Panc1 (cell line): ENCODE measurements around the gene WNT11.

Source experiments
- POLR2AphosphoS5 ChIP-seq: IDR thresholded peaks from 2 replicates; pipeline ENCODE4 v1.6.1; 2012; ENCODE audit warnings: mild to moderate bottlenecking, low read depth, low read length, moderate library complexity
- SIN3A ChIP-seq: IDR thresholded peaks from 2 replicates; pipeline ENCODE4 v1.6.1; 2012; ENCODE audit warnings: low read depth, mild to moderate bottlenecking, low read length, moderate library complexity, borderline replicate concordance; ENCODE audit not compliant: insufficient read depth
- TCF7L2 ChIP-seq: IDR thresholded peaks from 2 replicates; pipeline ENCODE4 v1.6.1; 2011; ENCODE audit warnings: mild to moderate bottlenecking, low read depth, low read length, inconsistent platforms
- TF ChIP-seq, protein P1 (sequence below), 2 experiments: IDR thresholded peaks; 2 replicates each; pipeline ENCODE4 v1.6.1; 2011 to 2012; ENCODE audit warnings: low read depth in 2 of 2, control low read depth in 1 of 2, low read length in 1 of 2, mild to moderate bottlenecking in 1 of 2, moderate library complexity in 1 of 2; ENCODE audit not compliant: insufficient read depth in 1 of 2
- TF ChIP-seq, protein P2 (sequence below): fragments of 450-650 bp; IDR thresholded peaks from 2 replicates; pipeline ENCODE4 v1.5.1; 2017; ENCODE audit warnings: mild to moderate bottlenecking

DNA sequence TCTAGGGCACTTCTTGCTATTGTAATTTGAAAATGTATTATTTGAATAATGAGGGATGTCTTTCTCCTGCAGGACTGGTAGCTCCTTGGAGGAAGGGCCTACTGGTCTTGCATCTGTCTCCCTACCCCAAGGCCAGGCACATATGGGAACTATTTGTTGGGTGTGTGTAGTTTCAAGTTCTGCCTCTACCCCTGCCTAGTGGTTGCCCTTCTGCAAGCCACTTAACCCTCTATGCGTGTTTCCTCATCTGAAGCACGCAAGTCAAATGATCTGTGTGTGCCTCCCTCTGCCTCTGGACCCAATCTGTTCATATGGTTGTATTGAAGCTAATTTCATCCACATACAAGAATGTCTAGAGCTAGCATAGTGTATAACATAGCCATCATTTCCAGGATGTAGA lies 67.0 kb downstream of the WNT11 start:
- TF ChIP-seq POLR2AphosphoS5: no peak
- TF ChIP-seq, protein P1, sequence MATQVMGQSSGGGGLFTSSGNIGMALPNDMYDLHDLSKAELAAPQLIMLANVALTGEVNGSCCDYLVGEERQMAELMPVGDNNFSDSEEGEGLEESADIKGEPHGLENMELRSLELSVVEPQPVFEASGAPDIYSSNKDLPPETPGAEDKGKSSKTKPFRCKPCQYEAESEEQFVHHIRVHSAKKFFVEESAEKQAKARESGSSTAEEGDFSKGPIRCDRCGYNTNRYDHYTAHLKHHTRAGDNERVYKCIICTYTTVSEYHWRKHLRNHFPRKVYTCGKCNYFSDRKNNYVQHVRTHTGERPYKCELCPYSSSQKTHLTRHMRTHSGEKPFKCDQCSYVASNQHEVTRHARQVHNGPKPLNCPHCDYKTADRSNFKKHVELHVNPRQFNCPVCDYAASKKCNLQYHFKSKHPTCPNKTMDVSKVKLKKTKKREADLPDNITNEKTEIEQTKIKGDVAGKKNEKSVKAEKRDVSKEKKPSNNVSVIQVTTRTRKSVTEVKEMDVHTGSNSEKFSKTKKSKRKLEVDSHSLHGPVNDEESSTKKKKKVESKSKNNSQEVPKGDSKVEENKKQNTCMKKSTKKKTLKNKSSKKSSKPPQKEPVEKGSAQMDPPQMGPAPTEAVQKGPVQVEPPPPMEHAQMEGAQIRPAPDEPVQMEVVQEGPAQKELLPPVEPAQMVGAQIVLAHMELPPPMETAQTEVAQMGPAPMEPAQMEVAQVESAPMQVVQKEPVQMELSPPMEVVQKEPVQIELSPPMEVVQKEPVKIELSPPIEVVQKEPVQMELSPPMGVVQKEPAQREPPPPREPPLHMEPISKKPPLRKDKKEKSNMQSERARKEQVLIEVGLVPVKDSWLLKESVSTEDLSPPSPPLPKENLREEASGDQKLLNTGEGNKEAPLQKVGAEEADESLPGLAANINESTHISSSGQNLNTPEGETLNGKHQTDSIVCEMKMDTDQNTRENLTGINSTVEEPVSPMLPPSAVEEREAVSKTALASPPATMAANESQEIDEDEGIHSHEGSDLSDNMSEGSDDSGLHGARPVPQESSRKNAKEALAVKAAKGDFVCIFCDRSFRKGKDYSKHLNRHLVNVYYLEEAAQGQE (IDR thresholded peaks at IDR 0.05; ENCODE audit: insufficient read depth in 1 of 2, low read depth in 2 of 2, low read length in 1 of 2): no peak
- TF ChIP-seq, protein P2, sequence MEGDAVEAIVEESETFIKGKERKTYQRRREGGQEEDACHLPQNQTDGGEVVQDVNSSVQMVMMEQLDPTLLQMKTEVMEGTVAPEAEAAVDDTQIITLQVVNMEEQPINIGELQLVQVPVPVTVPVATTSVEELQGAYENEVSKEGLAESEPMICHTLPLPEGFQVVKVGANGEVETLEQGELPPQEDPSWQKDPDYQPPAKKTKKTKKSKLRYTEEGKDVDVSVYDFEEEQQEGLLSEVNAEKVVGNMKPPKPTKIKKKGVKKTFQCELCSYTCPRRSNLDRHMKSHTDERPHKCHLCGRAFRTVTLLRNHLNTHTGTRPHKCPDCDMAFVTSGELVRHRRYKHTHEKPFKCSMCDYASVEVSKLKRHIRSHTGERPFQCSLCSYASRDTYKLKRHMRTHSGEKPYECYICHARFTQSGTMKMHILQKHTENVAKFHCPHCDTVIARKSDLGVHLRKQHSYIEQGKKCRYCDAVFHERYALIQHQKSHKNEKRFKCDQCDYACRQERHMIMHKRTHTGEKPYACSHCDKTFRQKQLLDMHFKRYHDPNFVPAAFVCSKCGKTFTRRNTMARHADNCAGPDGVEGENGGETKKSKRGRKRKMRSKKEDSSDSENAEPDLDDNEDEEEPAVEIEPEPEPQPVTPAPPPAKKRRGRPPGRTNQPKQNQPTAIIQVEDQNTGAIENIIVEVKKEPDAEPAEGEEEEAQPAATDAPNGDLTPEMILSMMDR: no peak
- TF ChIP-seq SIN3A: no peak
- no peak for TF ChIP-seq TCF7L2
